HG03095 (cell line): ENCODE data around the gene NCK1.
"Not testable (repeated sequence)": the region's sequence is repeated elsewhere in the genome, so short reads cannot be mapped to it uniquely, and the experiment has no call there.

Source experiments
- ATAC-seq: cut with Tn5 transposase; IDR thresholded peaks from one replicate; pipeline ENCODE4 v1.9.1; 2021; ENCODE audit warnings: moderate library complexity; ENCODE audit not compliant: unreplicated experiment

Gene NCK1

GRCh38 chr3:136942803-136943202 lies 80.8 kb downstream of the NCK1 start:
- no peak for ATAC-seq

DNA sequence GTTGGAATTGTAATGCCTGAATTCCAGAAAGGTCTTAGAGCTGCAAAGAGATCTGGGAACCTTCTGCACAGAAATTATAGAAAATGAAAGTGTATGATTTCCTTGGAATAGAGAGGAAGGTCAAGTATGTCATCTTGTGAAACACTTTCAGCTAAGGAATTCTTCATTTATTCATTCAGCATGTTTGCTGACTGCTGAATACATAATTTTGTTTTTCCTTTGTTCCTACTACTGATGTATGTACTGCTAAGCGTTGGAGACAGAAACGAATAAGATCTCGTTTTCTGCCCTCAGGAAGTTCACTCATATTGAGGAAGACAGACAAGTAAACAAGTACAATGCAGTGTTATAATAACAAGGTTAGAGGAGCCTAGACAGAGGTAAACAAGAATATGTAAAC lies 81.4 kb downstream of the NCK1 start:
- no peak for ATAC-seq

- no peak for ATAC-seq
Measured at GRCh38 chr3:136946978-136947377, 85.0 kb downstream of the NCK1 start.

DNA sequence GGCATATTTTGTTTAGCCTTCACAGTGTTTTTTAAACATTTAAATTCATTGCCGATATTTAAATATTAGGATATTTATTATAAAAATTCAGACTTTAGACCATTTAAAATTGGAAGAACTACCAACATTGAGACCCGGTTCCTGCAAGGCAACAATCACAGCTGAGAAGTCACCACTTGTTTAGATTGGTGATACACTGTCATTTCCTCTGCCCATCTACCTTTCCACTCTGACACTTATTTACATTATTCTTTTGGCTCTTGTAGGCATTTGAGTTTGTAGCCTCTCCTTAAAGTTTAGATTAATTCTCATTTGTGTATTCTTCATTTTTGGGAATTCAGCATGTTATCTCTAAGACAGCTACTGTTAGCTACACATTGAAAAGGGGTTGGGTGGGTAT lies 85.5 kb downstream of the NCK1 start:
- no peak for ATAC-seq

GRCh38 chr3:136949146-136949545 lies 87.1 kb downstream of the NCK1 start:
- no peak for ATAC-seq

DNA sequence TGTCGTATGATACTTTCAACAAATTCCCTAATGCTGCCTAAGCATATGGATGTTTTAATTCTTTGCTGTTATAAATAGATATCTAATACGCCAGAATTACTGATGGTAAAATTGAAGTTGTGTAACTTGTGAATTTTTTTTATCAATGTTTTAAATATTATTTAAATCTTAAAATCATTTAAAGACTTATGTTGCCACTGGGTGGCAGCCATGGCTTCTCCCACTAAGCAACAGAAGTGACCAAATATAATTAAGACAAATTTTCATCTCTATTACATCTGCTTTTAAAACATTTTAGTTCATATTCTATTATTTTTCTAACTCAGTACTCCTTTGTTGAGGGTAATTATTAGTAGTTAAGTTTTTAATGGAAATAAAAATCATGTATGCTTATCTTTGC lies 87.7 kb downstream of the NCK1 start:
- no peak for ATAC-seq

DNA sequence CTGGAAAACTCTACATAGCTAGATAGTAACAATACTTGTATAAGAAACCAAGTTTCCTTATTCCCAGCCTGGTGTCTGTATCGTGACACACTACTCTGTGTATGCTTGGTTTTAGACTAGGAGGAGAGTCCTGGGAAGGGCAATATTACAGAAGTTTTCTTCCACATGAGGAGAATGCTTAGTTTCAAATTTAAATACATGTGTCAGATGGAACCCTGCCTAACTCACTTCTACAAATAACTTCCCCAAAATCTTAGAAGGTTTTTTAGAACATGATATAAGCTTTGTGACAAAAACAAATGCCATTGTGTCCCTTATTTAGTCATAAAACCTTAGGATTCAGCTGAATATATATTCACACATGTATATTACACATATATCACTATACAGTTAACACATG lies 88.6 kb downstream of the NCK1 start:
- no peak for ATAC-seq

DNA sequence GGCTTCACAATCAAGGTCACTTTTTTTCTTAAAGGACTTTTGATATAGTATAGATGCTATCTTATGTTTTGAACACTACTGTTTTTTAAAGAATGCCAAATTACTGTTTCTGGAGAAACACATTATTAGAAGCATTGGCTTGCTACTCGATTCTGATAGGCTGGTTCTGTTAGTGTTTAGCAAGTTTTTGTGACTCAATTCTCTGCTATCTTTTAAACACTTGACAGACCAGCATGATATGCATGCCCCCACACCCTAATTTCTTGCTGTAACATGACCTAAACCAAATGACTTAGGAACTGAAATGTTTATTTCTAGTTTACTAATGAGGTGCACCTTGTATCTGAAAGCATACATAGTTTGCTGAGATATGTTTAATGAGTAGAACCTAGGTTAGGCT lies 90.3 kb downstream of the NCK1 start:
- ATAC-seq = no peak

GRCh38 chr3:136954251-136954650 lies 92.2 kb downstream of the NCK1 start:
- no peak for ATAC-seq

DNA sequence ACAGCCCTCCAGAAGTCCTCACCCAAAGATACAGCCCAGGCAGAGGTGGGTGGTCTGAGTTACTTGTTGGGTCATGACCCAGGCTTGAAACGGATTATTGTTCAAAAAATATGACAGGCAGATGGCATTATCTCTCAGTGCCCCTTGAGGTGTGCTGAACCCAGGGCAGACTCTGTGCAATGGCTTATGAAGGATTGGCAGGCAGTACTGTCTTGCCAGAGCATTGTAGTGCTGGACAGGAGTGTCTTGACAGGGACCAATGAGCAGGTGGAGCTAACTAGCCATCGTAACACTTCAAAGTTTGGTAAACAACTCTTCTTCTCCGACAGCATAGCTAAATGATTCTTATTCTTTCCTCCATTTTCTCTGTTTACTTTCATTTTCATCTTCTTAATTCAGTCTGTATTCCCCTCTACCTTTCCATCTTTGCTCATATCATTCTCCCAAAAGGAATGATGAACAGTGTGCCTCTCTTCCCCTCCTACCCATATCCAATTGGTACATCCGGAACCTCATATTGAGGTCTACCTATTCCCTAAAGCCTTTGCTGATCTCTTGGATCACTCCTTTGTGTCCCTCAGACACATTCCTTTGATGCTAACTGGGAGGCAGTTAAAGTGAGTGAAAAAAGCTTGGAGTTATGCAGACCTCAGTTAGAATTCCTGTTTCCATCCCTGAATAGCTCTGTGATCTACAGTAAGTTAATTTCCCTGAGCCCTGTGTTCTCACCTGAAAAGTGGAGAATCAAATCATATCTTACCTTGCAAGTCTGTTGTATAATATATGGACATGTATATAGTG lies 93.2 kb downstream of the NCK1 start:
- ATAC-seq = no peak

DNA sequence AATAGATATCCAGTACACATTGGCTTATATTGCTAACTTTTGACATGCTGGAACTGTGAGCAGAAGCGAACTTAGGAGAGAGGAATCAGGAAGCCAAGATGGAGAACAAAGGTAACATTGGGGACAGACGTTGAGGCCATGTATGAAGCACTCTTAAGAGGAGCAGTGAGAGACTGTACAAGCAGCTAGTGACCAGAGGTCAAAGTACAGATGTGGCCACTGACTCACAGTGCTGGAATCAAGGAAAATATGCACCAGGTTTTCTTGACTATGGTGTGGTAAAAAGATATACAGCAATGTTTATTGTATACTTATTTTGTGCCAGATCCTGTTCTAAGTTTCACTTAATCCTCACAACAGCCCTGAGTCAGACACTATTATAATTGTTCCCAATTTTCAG lies 93.8 kb downstream of the NCK1 start:
- no peak for ATAC-seq

DNA sequence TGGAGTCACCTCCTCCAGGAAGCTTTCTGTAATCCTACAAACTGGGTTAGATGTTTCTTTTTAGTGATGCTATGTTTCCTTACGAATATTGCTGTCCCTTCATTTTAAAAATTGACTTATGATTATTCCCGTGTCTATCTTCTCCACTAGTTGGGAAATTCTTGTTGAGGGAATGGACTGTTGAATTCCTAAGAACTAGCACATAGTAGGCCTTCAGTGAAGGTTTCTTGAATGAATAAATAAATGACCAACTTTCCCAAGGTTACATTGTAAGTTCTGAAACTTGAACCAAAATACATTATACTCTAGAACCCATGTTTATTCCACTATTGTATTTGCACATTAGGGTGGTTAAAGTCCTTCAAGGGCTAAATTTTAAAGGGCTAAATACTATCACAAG lies 95.0 kb downstream of the NCK1 start:
- ATAC-seq = no peak

GRCh38 chr3:136957751-136958288 lies 95.8 kb downstream of the NCK1 start, which contains the start of gene IL20RB:
TSS of gene IL20RB (plus strand) at chr3:136957983. CDS start at chr3:136958114, 131 bp downstream.
- no peak for ATAC-seq

DNA sequence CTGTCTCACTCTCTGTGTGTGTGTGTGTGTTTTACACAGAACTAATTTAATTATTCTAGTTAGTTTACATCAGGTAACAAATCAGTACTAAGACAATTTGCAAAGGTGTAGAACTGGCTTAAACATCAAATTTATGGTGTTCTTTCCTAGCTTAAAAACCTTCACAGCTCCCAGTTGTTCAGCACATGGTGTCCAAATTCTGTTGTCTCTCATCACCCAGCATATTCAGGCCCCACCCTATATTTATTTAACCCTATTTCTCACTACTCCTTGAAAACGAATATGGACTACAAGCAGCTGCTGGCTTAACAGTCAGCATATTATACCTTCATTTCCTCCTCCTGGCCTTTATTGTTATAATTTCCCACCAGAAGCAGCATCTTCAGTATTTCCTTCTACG lies 96.9 kb downstream of the NCK1 start:
- ATAC-seq = no peak

GRCh38 chr3:136959599-136959998 lies 97.6 kb downstream of the NCK1 start:
- ATAC-seq = no peak

DNA sequence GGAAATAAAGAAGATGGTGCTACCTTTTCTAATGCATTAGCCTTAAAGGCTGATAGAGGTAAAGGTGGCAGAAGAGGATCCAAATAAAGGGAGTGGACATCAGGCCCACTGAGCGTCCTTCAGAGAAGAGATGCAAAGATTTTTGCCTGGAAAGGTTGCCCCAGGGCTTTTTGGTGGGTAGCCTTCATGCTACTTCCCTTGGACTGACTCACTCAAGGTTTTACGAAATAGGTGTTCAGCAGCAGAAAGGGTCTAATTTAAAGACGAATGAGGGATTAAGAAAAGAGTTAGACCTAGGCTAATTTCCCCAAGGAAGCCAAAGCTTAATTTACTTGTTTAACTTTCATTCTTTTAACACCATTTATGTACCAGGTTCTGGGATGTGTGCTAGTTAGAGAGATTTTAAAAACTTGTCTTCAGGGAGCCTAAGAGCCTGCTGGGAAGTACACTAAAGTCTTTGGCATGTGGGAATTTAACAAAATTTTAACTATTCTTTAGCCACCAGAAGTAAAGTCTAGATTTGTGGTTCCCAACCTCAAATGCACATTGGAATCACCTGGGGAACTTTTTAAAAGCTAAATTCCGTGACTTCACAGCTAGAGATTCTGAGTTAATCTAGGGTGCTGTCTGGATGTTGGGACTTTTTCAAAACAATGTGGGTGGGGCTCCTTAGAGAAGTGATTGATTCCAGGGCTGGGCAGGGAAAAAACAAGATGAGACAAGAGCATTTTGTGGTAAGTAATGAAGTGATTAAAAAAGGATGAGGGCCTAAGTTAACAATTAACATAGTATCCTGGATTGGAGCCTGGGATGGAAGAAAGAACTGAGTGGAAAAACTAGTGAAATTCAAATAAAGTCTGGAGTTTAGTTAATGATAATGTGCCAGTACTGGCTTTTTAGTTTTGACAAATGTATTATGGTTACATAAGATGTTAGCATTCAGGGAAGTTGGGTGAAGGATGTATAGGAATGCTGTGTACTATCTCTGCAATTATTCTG lies 99.1 kb downstream of the NCK1 start:
- ATAC-seq = no peak

DNA sequence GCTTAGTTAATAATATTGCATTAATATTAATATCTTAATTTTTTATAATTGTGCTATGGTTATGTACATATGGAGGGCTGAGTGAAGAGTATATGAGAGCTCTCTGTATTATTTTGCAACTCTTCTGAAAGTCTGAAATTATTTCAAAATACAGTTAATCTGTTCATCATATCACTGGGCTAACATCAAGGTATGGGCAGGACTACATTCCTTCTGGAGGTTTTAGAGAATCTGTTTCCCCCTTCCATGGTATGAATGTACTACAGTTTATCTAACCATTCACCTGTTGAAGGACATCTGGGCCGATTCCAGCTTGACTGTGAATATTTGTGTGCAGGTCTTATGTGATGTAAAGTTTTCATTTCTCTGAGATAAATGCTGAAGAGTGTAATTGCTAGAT lies 100.9 kb downstream of the NCK1 start:
- no peak for ATAC-seq

- not testable (repeated sequence) for ATAC-seq
Measured at GRCh38 chr3:136969539-136969938, 107.5 kb downstream of the NCK1 start.

DNA sequence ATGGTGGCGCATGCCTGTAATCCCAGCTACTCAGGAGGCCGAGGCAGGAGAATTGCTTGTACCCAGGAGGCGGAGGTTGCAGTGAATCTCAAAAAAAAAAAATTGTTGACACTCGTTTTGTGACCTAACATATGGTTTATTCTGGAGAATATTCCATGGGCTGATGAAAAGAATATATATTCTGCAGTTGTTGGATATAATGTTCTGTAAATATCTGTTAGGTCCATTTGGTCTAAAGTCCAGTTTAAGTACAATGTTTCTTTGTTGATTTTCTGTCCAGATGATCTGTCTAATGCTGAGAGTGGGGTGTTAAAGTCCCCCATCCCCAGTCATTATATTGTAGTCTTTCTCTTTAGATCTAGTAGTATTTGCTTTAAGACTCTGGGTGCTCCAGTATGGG lies 111.3 kb downstream of the NCK1 start:
- no peak for ATAC-seq

DNA sequence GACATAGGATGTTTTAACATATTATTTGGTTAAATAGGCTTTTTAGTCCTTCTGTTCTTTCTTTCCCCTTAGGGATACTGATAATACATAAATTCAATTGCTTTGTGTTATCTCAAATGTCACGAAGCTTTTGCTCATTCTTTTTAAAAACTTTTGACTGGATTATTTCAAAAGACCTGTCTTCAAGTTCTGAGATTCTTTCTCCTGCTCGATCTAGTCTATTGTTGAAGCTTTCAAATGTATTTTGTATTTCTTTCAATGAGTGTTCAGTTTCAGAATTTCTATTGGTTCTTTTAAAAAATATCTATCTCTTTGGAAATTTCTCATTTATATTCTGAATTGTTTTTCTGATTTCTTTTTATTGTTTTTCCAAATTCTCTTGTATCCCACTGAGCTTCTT lies 112.7 kb downstream of the NCK1 start:
- no peak for ATAC-seq

DNA sequence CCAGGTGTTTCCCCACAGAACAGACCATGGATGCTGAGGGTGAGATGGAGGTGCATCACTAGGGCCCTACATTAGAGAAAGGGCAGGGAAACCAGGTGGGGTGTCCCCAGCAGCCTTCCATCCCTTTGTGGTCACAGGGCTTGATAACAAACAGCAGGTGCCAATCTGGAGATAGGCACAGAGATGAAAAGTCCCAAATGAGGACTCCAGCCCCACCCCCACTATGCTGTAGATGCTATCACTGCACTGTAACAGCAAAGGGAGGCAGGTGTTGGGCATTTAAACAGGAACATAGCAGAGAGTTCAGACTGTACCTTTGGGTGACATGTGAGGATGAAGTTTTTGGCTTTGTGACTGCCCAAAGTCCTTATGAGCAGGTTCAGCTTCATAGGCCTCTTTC lies 117.2 kb downstream of the NCK1 start:
- no peak for ATAC-seq

GRCh38 chr3:136979684-136980083 lies 117.7 kb downstream of the NCK1 start:
- ATAC-seq = no peak
